Measurements from ENCODE around the gene PFKL. TPM values are rescaled to one million over a fixed set of nuclear protein-coding genes. Genes with fewer than 3 reads are reported as not detected.
A peak's percentile ranks its signal among the peaks of the same experiment; 100 is the strongest.
"Not testable (repeated sequence)": the region's sequence is repeated elsewhere in the genome, so short reads cannot be mapped to it uniquely, and the experiment has no call there.

PFKL gene
- total RNA-seq, 4 donors from 2014 or later = 92.8 to 121 (median 117) TPM

DNA sequence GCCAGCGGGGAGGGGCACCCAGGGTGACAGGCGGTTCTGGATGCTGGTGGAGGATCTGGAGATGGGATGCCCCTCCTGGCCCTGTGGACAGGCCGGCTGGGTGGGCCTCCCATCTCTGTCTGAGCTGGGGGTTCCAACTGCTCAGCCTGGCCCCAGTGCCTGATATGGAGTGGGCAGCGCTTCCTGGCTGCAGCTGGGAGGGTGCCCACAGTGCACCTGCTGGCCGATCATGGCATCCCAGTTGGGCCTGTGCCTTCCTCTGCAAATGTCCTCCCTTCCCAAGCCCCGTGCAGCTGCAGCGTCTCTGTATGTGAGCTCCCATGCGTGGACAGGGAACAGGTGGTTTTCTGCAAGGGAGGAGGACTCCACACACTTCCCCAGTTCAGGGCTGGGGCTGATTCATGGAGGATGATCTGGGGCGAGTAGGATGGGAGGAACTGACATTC is 2.1 kb downstream of the PFKL start:
- H3K27me3 ChIP-seq = no peaks in the 10 kb centered on the region
- no peaks in the 10 kb centered on the region for H3K9me3 ChIP-seq
- TF ChIP-seq POLR2A (IDR thresholded peaks at IDR 0.05) (no peak), EP300 (IDR thresholded peaks at IDR 0.05) (no peak), POLR2AphosphoS5 (IDR thresholded peaks at IDR 0.05) (no peak)
- TF ChIP-seq, protein P1, sequence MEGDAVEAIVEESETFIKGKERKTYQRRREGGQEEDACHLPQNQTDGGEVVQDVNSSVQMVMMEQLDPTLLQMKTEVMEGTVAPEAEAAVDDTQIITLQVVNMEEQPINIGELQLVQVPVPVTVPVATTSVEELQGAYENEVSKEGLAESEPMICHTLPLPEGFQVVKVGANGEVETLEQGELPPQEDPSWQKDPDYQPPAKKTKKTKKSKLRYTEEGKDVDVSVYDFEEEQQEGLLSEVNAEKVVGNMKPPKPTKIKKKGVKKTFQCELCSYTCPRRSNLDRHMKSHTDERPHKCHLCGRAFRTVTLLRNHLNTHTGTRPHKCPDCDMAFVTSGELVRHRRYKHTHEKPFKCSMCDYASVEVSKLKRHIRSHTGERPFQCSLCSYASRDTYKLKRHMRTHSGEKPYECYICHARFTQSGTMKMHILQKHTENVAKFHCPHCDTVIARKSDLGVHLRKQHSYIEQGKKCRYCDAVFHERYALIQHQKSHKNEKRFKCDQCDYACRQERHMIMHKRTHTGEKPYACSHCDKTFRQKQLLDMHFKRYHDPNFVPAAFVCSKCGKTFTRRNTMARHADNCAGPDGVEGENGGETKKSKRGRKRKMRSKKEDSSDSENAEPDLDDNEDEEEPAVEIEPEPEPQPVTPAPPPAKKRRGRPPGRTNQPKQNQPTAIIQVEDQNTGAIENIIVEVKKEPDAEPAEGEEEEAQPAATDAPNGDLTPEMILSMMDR (IDR thresholded peaks at IDR 0.05) = no peak
- WGBS = 52% methylated on average over 7 of the region's 9 CpGs
- H3K36me3 ChIP-seq = peaks cover 7% of the 10 kb centered on the region
- no peak for DNase-seq (ENCODE audit: low spot score in 2 of 2)
- H3K4me3 ChIP-seq = no peak overlapping the region
- H3K4me1 ChIP-seq = peaks cover 84% of the 10 kb centered on the region
- H3K27ac ChIP-seq = no peak overlapping the region

DNA sequence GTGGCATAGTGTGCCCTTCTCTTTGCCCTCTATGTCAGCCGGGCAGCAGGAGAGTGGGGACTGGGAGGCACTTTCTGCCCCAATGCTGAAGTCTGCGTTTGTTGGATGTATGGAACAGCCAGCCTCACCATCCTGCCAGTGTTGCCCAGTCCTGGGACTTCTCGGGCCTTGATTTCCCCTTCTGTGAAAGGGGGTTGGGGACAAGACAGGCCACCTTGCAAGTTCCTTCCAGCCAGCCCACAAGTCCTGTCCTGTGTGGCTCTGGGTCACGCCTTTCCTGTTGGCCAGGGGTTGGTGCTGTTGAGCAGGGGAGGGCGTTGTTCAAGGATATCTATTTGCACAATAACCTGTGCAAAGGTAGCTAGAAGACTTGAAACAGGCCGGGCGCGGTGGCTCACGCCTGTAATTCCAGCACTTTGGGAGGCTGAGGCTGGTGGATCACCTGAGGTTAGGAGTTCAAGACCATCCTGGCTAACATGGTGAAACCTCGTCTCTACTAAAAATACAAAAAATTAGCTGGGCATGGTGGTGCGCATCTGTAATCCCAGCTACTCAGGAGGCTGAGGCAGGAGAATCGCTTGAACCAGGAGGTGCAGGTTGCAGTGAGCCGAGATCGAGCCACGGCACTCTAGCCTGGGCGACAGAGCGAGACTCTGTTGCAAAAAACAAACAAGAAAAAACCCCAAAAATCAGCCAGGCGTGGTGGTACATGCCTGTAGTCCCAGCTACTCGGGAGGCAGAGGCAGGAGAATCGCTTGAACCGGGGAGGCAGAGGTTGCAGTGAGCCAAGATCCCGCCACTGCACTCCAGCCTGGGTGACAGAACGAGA is 2.9 kb downstream of the PFKL start:
- not testable (repeated sequence) for H3K27me3 ChIP-seq; H3K27ac ChIP-seq; H3K9me3 ChIP-seq; H3K4me3 ChIP-seq; DNase-seq (ENCODE audit: low spot score in 2 of 2)
- 84% methylated on average over 20 of the region's 23 CpGs for WGBS
- H3K36me3 ChIP-seq = peaks cover 15% of the 10 kb centered on the region
- peaks cover 77% of the 10 kb centered on the region for H3K4me1 ChIP-seq

DNA sequence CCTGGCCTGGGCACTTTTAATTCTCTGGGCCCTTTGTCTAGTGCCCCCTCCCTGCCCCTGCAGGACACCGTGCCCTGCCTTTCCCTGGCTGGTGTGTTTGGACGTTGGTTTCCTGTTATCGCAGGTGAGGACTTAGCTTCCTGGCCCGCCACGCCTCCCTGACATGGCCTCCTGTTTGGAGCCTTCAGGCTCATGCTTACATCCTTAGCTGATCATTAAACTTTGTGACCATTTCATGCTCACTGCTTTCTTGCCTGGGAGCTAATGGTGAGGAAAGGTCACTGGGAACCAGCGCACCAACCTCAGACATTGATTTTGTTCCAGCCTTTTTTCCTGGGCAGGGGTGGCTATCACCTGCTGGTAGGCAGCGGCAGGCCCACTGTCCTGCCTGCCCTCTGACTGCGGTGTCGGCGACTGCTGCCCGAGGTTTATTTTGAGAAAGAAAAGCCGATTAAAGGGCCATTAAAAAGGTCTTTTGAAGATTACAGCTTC is 3.7 kb downstream of the PFKL start:
- H3K36me3 ChIP-seq = peaks cover 21% of the 10 kb centered on the region
- no peak for DNase-seq (ENCODE audit: low spot score in 2 of 2)
- no peaks in the 10 kb centered on the region for H3K27me3 ChIP-seq
- no peak overlapping the region for H3K4me3 ChIP-seq
- no peak for TF ChIP-seq POLR2A (IDR thresholded peaks at IDR 0.05)
- no peak for TF ChIP-seq EP300 (IDR thresholded peaks at IDR 0.05)
- TF ChIP-seq, protein P1 (IDR thresholded peaks at IDR 0.05) = no peak
- no peak for TF ChIP-seq POLR2AphosphoS5 (IDR thresholded peaks at IDR 0.05)
- peak overlapping the region; percentile 23 for H3K27ac ChIP-seq
- WGBS = 66% methylated on average over 12 of the region's 12 CpGs
- H3K4me1 ChIP-seq = peaks cover 71% of the 10 kb centered on the region
- no peaks in the 10 kb centered on the region for H3K9me3 ChIP-seq

GRCh38 chr21:44304011-44304616 is 4.3 kb downstream of the PFKL start:
- H3K4me1 ChIP-seq = peaks cover 66% of the 10 kb centered on the region
- TF ChIP-seq POLR2A (IDR thresholded peaks at IDR 0.05) (no peak), EP300 (IDR thresholded peaks at IDR 0.05) (no peak), POLR2AphosphoS5 (IDR thresholded peaks at IDR 0.05) (no peak)
- TF ChIP-seq, protein P1 (IDR thresholded peaks at IDR 0.05) = no peak
- H3K9me3 ChIP-seq = no peaks in the 10 kb centered on the region
- H3K36me3 ChIP-seq = peaks cover 21% of the 10 kb centered on the region
- no peaks in the 10 kb centered on the region for H3K27me3 ChIP-seq
- WGBS = 47% methylated on average over 6 of the region's 16 CpGs
- no peak overlapping the region for H3K4me3 ChIP-seq
- DNase-seq (ENCODE audit: low spot score in 2 of 2) = no peak
- peak overlapping the region; percentile 23 for H3K27ac ChIP-seq

GRCh38 chr21:44304877-44305293 is 5.0 kb downstream of the PFKL start:
- DNase-seq (ENCODE audit: low spot score in 2 of 2) = no peak
- Histone ChIP-seq H3K27me3 (no peaks in the 10 kb centered on the region), H3K27ac (no peak overlapping the region), H3K36me3 (peaks cover 26% of the 10 kb centered on the region), H3K4me3 (no peak overlapping the region), H3K9me3 (no peaks in the 10 kb centered on the region), H3K4me1 (peaks cover 59% of the 10 kb centered on the region)
- TF ChIP-seq POLR2AphosphoS5 (IDR thresholded peaks at IDR 0.05) = no peak
- TF ChIP-seq, protein P1 (IDR thresholded peaks at IDR 0.05) = peak in 1 of 2 donors; percentile 72
- WGBS = 0% methylated on average over 1 of the region's 8 CpGs
